OCI-LY1 (cell line): ENCODE results near the gene EPHA4.

Experiments used
- H2AFZ ChIP-seq: fragments of 200-600 bp; sonication (generic), shearing (Covaris generic); 2 replicates; pipeline ENCODE4 v1.6.0; 2014; ENCODE audit warnings: antibody characterized with exemption, mild to moderate bottlenecking, low read length
- H3F3A ChIP-seq: fragments of 200-600 bp; sonication (generic), shearing (Covaris generic); 2 replicates; pipeline ENCODE4 v1.6.0; 2014; ENCODE audit warnings: mild to moderate bottlenecking, antibody characterized with exemption, low read length, moderate library complexity; ENCODE audit not compliant: insufficient read depth
- H3K27ac ChIP-seq: fragments of 200-600 bp; sonication (generic); 2 replicates; pipeline ENCODE4 v1.5.1; 2014; ENCODE audit warnings: low read length, mixed run types, mild to moderate bottlenecking, low read depth; ENCODE audit not compliant: poor library complexity, severe bottlenecking
- H3K27me3 ChIP-seq: fragments of 200-600 bp; sonication (generic); 2 replicates; pipeline ENCODE4 v1.6.0; 2014; ENCODE audit warnings: antibody characterized with exemption, mild to moderate bottlenecking, low read length, moderate library complexity; ENCODE audit not compliant: insufficient read depth
- H3K36me3 ChIP-seq: fragments of 200-600 bp; sonication (generic); 2 replicates; pipeline ENCODE4 v1.6.1; 2014; ENCODE audit warnings: mild to moderate bottlenecking, antibody characterized with exemption, low read length, moderate library complexity, mixed read lengths; ENCODE audit not compliant: insufficient read depth
- H3K4me1 ChIP-seq: fragments of 200-600 bp; sonication (generic); 2 replicates; pipeline ENCODE4 v1.5.1; 2014; ENCODE audit warnings: mild to moderate bottlenecking, low read length, moderate library complexity; ENCODE audit not compliant: insufficient read depth, severe bottlenecking
- H3K4me2 ChIP-seq: fragments of 200-600 bp; sonication (generic), shearing (Covaris generic); 2 replicates; pipeline ENCODE4 v1.6.1; 2014; ENCODE audit warnings: low read length
- H3K4me3 ChIP-seq: fragments of 200-600 bp; sonication (generic); 2 replicates; pipeline ENCODE4 v1.5.1; 2014; ENCODE audit warnings: low read length, low read depth, mild to moderate bottlenecking, mixed read lengths; ENCODE audit not compliant: poor library complexity, severe bottlenecking
- H3K79me2 ChIP-seq: fragments of 200-600 bp; shearing (Covaris generic); 2 replicates; pipeline ENCODE4 v1.6.1; 2016; ENCODE audit warnings: mixed run types, low read length, mixed read lengths; ENCODE audit not compliant: insufficient read depth
- H3K9ac ChIP-seq: fragments of 200-600 bp; sonication (generic), shearing (Covaris generic); 2 replicates; pipeline ENCODE4 v1.6.1; 2014; ENCODE audit warnings: mild to moderate bottlenecking, low read length, mixed read lengths
- H3K9me2 ChIP-seq: fragments of 200-600 bp; sonication (generic), shearing (Covaris generic); 2 replicates; pipeline ENCODE4 v1.6.1; 2014; ENCODE audit warnings: low read depth, mild to moderate bottlenecking, low read length, mixed read lengths
- H3K9me3 ChIP-seq: fragments of 200-600 bp; shearing (Covaris generic); 2 replicates; pipeline ENCODE4 v1.6.1; 2014; ENCODE audit warnings: low read length, mixed read lengths
- H4K20me1 ChIP-seq: fragments of 200-600 bp; sonication (generic), shearing (Covaris generic); 2 replicates; pipeline ENCODE4 v1.6.0; 2016; ENCODE audit warnings: mild to moderate bottlenecking, low read length; ENCODE audit not compliant: insufficient read depth
- EZH2 ChIP-seq: fragments of 200-600 bp; sonication (generic), shearing (Covaris generic); IDR thresholded peaks from 2 replicates; pipeline ENCODE4 v1.8.0; 2017; ENCODE audit warnings: borderline replicate concordance, mixed run types, mild to moderate bottlenecking, antibody characterized with exemption, low read length, moderate library complexity, mixed read lengths
- TF ChIP-seq, protein P1 (sequence below): fragments of 200-600 bp; sonication (generic), shearing (Covaris generic); IDR thresholded peaks from 2 replicates; pipeline ENCODE4 v1.5.1; 2017; ENCODE audit warnings: mild to moderate bottlenecking, antibody characterized with exemption, low read length, moderate library complexity, mixed read lengths

The EPHA4 gene

DNA sequence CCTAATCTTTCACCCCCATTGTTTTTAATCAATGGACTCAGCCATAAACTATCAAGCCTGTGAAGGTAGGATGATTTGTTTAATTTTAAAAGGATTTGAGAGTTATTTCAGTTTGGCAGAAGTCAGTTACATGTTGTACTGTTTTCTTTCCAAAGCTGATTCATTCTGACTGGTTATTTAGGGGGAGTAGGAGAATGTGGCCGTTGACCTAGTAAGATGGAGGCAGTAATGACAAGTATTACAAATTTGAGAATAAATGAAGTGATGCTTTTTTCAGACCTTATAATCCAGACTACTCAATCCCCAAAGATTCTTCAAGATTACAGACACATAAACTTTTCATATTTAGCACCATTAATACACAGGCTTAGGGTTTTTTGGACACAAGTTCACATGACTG, 4.3 kb downstream of the EPHA4 start:
- no peaks in the 10 kb centered on the region for H3K79me2 ChIP-seq
- no peak overlapping the region for H2AFZ ChIP-seq
- no peaks in the 10 kb centered on the region for H3K36me3 ChIP-seq
- no peaks in the 10 kb centered on the region for H4K20me1 ChIP-seq
- H3K4me2 ChIP-seq: no peak overlapping the region
- H3K9ac ChIP-seq: no peak overlapping the region
- no peak overlapping the region for H3K4me3 ChIP-seq
- H3K27ac ChIP-seq: no peak overlapping the region
- no peaks in the 10 kb centered on the region for H3F3A ChIP-seq
- TF ChIP-seq, protein P1, sequence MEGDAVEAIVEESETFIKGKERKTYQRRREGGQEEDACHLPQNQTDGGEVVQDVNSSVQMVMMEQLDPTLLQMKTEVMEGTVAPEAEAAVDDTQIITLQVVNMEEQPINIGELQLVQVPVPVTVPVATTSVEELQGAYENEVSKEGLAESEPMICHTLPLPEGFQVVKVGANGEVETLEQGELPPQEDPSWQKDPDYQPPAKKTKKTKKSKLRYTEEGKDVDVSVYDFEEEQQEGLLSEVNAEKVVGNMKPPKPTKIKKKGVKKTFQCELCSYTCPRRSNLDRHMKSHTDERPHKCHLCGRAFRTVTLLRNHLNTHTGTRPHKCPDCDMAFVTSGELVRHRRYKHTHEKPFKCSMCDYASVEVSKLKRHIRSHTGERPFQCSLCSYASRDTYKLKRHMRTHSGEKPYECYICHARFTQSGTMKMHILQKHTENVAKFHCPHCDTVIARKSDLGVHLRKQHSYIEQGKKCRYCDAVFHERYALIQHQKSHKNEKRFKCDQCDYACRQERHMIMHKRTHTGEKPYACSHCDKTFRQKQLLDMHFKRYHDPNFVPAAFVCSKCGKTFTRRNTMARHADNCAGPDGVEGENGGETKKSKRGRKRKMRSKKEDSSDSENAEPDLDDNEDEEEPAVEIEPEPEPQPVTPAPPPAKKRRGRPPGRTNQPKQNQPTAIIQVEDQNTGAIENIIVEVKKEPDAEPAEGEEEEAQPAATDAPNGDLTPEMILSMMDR: no peak
- no peak for TF ChIP-seq EZH2
- H3K9me3 ChIP-seq: no peaks in the 10 kb centered on the region
- H3K27me3 ChIP-seq: no peaks in the 10 kb centered on the region
- H3K9me2 ChIP-seq: no peaks in the 10 kb centered on the region
- H3K4me1 ChIP-seq: no peaks in the 10 kb centered on the region

DNA sequence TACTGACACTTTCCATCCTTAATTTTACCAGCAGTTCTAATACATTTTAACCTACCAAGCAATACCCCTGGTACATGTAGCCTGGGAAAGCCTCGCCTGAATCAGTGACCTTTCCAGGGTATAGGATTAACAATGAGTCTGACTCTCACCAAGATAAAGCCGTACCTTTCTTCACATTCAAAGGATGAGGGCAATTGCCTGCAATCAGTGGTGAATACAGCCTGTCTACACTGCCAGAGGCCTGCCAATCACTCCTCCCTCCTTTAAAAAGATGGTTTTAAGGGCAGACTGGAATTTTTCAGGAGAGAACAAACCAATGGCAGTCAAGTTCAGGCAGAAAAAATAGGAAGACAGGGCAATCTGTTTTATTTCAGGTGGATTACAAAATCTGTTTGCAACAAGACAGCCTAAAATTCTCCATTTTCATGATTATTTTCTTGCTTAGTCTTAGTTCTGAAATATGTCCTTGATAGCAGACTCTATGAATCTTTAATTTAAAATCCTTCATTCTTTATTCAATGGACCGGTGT, 4.8 kb downstream of the EPHA4 start:
- H4K20me1 ChIP-seq: no peaks in the 10 kb centered on the region
- no peaks in the 10 kb centered on the region for H3K4me1 ChIP-seq
- no peaks in the 10 kb centered on the region for H3K27me3 ChIP-seq
- no peak overlapping the region for H3K9ac ChIP-seq
- H3K79me2 ChIP-seq: no peaks in the 10 kb centered on the region
- H3F3A ChIP-seq: no peaks in the 10 kb centered on the region
- no peak overlapping the region for H3K4me3 ChIP-seq
- no peaks in the 10 kb centered on the region for H3K9me2 ChIP-seq
- no peak overlapping the region for H2AFZ ChIP-seq
- TF ChIP-seq, protein P1: no peak
- no peak for TF ChIP-seq EZH2
- H3K27ac ChIP-seq: no peak overlapping the region
- no peaks in the 10 kb centered on the region for H3K9me3 ChIP-seq
- H3K36me3 ChIP-seq: no peaks in the 10 kb centered on the region
- no peak overlapping the region for H3K4me2 ChIP-seq

DNA sequence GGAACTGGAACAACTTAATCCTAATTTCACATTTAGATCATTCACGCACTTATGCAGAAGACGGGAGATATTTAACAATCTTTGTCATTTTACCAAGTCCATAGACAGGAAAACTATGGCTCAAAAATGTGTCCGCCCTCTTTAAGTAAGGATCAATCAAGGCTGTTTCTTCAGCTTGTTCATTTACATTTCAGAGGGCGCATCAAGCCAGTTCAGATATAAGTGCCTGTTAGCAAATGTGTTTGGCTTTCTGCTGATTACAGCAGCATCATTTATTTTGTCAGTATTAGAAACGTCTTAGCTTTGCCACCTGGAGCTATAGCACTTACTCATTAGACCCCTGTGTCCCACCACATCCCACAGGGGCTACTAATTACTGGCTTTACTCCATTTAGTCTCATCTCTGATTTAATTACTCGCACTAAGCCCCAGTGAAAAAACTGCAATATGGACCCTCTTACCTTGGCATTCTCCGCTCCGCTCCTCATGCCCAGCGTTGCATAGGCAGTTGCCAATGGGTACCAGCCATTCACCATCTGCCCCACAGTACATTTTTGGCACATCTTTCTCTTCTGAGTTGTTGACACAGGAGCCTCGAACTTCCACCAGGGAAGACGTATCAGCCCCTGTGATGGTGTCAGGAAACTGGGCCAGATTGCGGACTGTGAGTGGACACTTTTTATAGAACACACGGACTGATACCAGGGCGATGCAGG, 8.7 kb downstream of the EPHA4 start:
- Histone ChIP-seq H3K79me2 (no peaks in the 10 kb centered on the region), H3F3A (no peaks in the 10 kb centered on the region), H3K27ac (no peak overlapping the region), H3K27me3 (no peaks in the 10 kb centered on the region), H3K36me3 (no peaks in the 10 kb centered on the region), H3K9me2 (no peaks in the 10 kb centered on the region), H2AFZ (no peak overlapping the region), H3K4me3 (no peak overlapping the region), H3K9ac (no peak overlapping the region), H3K4me2 (no peak overlapping the region), H3K9me3 (no peaks in the 10 kb centered on the region), H3K4me1 (no peaks in the 10 kb centered on the region), H4K20me1 (no peaks in the 10 kb centered on the region)
- TF ChIP-seq, protein P1: no peak
- no peak for TF ChIP-seq EZH2
